Liver (tissue), 9 donors: ENCODE data around the gene ASB15. TPM values are rescaled to one million over a fixed set of nuclear protein-coding genes. Genes with fewer than 3 reads are reported as not detected.

Source experiments
- DNase-seq: peaks from one replicate; pipeline ENCODE4 v3.0.0-alpha.2; 2017; ENCODE audit warnings: low spot score
- H3K27ac ChIP-seq, 2 donors: one replicate each; pipeline ENCODE4 v1.7.0; 2013; ENCODE audit warnings: inconsistent platforms in 2 of 2, low read length in 2 of 2, control low read depth in 1 of 2, low read depth in 1 of 2, mild to moderate bottlenecking in 1 of 2
- H3K27me3 ChIP-seq, 4 donors: one replicate each; pipeline versions ENCODE4 v1.6.1 to v1.7.0; 2013; ENCODE audit warnings: low read length in 3 of 4, inconsistent platforms in 1 of 4, mild to moderate bottlenecking in 1 of 4, moderate library complexity in 1 of 4; ENCODE audit not compliant: control insufficient read depth in 4 of 4, insufficient read depth in 4 of 4
- H3K36me3 ChIP-seq, 4 donors: one replicate each; pipeline versions ENCODE4 v1.6.1 to v1.7.0; 2013; ENCODE audit warnings: low read length in 3 of 4, mild to moderate bottlenecking in 3 of 4, low read depth in 1 of 4, moderate library complexity in 1 of 4; ENCODE audit not compliant: control insufficient read depth in 4 of 4, insufficient read depth in 3 of 4
- H3K4me1 ChIP-seq, 4 donors: one replicate each; pipeline versions ENCODE4 v1.6.1 to v1.7.0; 2013; ENCODE audit warnings: low read length in 3 of 4, mild to moderate bottlenecking in 3 of 4, moderate library complexity in 1 of 4; ENCODE audit not compliant: control insufficient read depth in 4 of 4, insufficient read depth in 4 of 4
- H3K4me3 ChIP-seq, 3 donors: one replicate each; pipeline versions ENCODE4 v1.6.1 to v1.7.0; 2013; ENCODE audit warnings: low read length in 3 of 3, control low read depth in 1 of 3, low read depth in 1 of 3, mild to moderate bottlenecking in 1 of 3
- H3K9ac ChIP-seq, 2 donors: one replicate each; pipeline ENCODE4 v1.7.0; 2013; ENCODE audit warnings: low read length in 2 of 2, mild to moderate bottlenecking in 2 of 2, moderate library complexity in 2 of 2, control low read depth in 1 of 2, low read depth in 1 of 2
- H3K9me3 ChIP-seq, 4 donors: one replicate each; pipeline versions ENCODE4 v1.6.1 to v1.7.0; 2013; ENCODE audit warnings: low read length in 3 of 4; ENCODE audit not compliant: control insufficient read depth in 4 of 4
- ATF3 ChIP-seq: IDR thresholded peaks from 2 replicates; pipeline ENCODE4 v1.6.1; 2016; ENCODE audit warnings: antibody characterized with exemption
- CTCF ChIP-seq: fragments of 150-350 bp; IDR thresholded peaks from 2 replicates; pipeline ENCODE4 v1.5.1; 2017; ENCODE audit warnings: improper control_type of control experiment, low read depth, low read length; ENCODE audit not compliant: missing input control
- EGR1 ChIP-seq, 2 donors: IDR thresholded peaks; 2 replicates each; pipeline ENCODE4 v1.6.1; 2016 to 2018; ENCODE audit warnings: antibody characterized with exemption in 2 of 2, low read depth in 2 of 2
- FOXA1 ChIP-seq: IDR thresholded peaks from 2 replicates; pipeline ENCODE4 v1.6.1; 2016; ENCODE audit warnings: antibody characterized with exemption
- FOXA2 ChIP-seq: IDR thresholded peaks from 2 replicates; pipeline ENCODE4 v1.6.1; 2016; ENCODE audit warnings: antibody characterized with exemption
- GABPA ChIP-seq, 2 donors: IDR thresholded peaks in 1 of 2; conservative IDR thresholded peaks in 1 of 2; 2 replicates each; pipeline ENCODE4 v1.6.1; 2016; ENCODE audit warnings: antibody characterized with exemption in 2 of 2, mild to moderate bottlenecking in 1 of 2, moderate library complexity in 1 of 2
- HNF4A ChIP-seq, 2 donors: conservative IDR thresholded peaks; 2 replicates each; pipeline ENCODE4 v1.6.1; 2016; ENCODE audit warnings: antibody characterized with exemption in 2 of 2, mild to moderate bottlenecking in 2 of 2
- HNF4G ChIP-seq: IDR thresholded peaks from 2 replicates; pipeline ENCODE4 v1.6.1; 2016; ENCODE audit warnings: antibody characterized with exemption
- JUND ChIP-seq, 2 donors: IDR thresholded peaks; 2 replicates each; pipeline ENCODE4 v1.6.1; 2016; ENCODE audit warnings: antibody characterized with exemption in 2 of 2
- MAX ChIP-seq: IDR thresholded peaks from 2 replicates; pipeline ENCODE4 v1.6.1; 2016; ENCODE audit warnings: antibody characterized with exemption
- NR2F2 ChIP-seq: IDR thresholded peaks from 2 replicates; pipeline ENCODE4 v1.6.1; 2016; ENCODE audit warnings: antibody characterized with exemption
- RAD21 ChIP-seq, 2 donors: IDR thresholded peaks; 2 replicates each; pipeline ENCODE4 v1.6.1; 2016; ENCODE audit warnings: antibody characterized with exemption in 2 of 2, mild to moderate bottlenecking in 2 of 2
- REST ChIP-seq: IDR thresholded peaks from 2 replicates; pipeline ENCODE4 v1.6.1; 2016; ENCODE audit warnings: antibody characterized with exemption, mild to moderate bottlenecking
- RXRA ChIP-seq, 2 donors: IDR thresholded peaks; 2 replicates each; pipeline ENCODE4 v1.6.1; 2017 to 2018; ENCODE audit warnings: antibody characterized with exemption in 2 of 2, mild to moderate bottlenecking in 1 of 2
- SP1 ChIP-seq: IDR thresholded peaks from 2 replicates; pipeline ENCODE4 v1.6.1; 2018; ENCODE audit warnings: antibody characterized with exemption, mild to moderate bottlenecking
- TAF1 ChIP-seq: conservative IDR thresholded peaks from 2 replicates; pipeline ENCODE4 v1.6.1; 2016; ENCODE audit warnings: antibody characterized with exemption, mild to moderate bottlenecking
- YY1 ChIP-seq: IDR thresholded peaks from 2 replicates; pipeline ENCODE4 v1.6.1; 2016; ENCODE audit warnings: antibody characterized with exemption, mild to moderate bottlenecking
- ZBTB33 ChIP-seq: IDR thresholded peaks from 2 replicates; pipeline ENCODE4 v1.6.1; 2016; ENCODE audit warnings: antibody characterized with exemption
- WGBS: extraction: QIAGEN DNeasy Blood & Tissue Kit; methylation state at CpG from one replicate; pipeline ENCODE4 v1.1.7; 2013; 5-methylcytosine and 5-hydroxymethylcytosine counted together
- polyA plus RNA-seq, 2 donors: library from polyadenylated mRNA; stranded (reverse) in 1 of 2; unstranded in 1 of 2; fragments of 200-250 nt in 1 of 2; fragments of >200 nt in 1 of 2; fragmentation: Nextera tagmentation in 1 of 2; extraction: Ambion mirVana in 1 of 2; gene quantifications; one replicate each; pipeline versions ENCODE4 v1.2.1 to v1.2.3, GENCODE V29; 2013 to 2015
- total RNA-seq, 2 donors: library from RNA; depleted of rRNA; stranded (reverse); fragments of >200 nt; gene quantifications; one replicate each; pipeline ENCODE4 v1.2.3, GENCODE V29; 2014
- donor health status: healthy.
- donor health status: healthy.
- donor health status: healthy.
- donor health status: healthy.
- donor health status: healthy.

Gene ASB15
- total and polyA plus RNA-seq, 4 donors = not detected

GRCh38 chr7:123650595-123650994 is 49.0 kb downstream of the ASB15 start:
- Histone ChIP-seq H3K27me3 (no peaks in the 10 kb centered on the region), H3K9me3 (no peaks in the 10 kb centered on the region), H3K4me3 (no peak overlapping the region), H3K4me1 (peaks cover 0 to 5% (median 0%) of the 10 kb centered on the region in 4 donors), H3K9ac (no peak overlapping the region), H3K36me3 (no peaks in the 10 kb centered on the region), H3K27ac (no peak overlapping the region)
- TF ChIP-seq RXRA (IDR thresholded peaks at IDR 0.05) (no peak), EGR1 (IDR thresholded peaks at IDR 0.05; ENCODE audit: low read depth in 2 of 2) (no peak), HNF4A (conservative IDR thresholded peaks at IDR 0.05) (no peak), JUND (IDR thresholded peaks at IDR 0.05) (no peak), NR2F2 (no peak)
- DNase-seq = no peak
- 83% methylated on average over 2 of the region's 2 CpGs for WGBS

- Histone ChIP-seq H3K9me3 (no peaks in the 10 kb centered on the region), H3K27ac (no peak overlapping the region), H3K9ac (no peak overlapping the region), H3K4me1 (no peaks in the 10 kb centered on the region), H3K4me3 (no peak overlapping the region), H3K27me3 (no peaks in the 10 kb centered on the region), H3K36me3 (no peaks in the 10 kb centered on the region)
- TF ChIP-seq SP1 = no peak
- TF ChIP-seq GABPA (IDR thresholded peaks at IDR 0.05 in 1 of 2, conservative IDR thresholded peaks at IDR 0.05 in 1 of 2) = no peak
- TF ChIP-seq EGR1 (IDR thresholded peaks at IDR 0.05; ENCODE audit: low read depth in 2 of 2) = no peak
- no peak for TF ChIP-seq RXRA (IDR thresholded peaks at IDR 0.05)
- TF ChIP-seq NR2F2 = no peak
- TF ChIP-seq RAD21 (IDR thresholded peaks at IDR 0.05) = no peak
- TF ChIP-seq ZBTB33 = no peak
- TF ChIP-seq YY1 = no peak
- no peak for TF ChIP-seq REST
- TF ChIP-seq FOXA2 = no peak
- no peak for TF ChIP-seq ATF3
- TF ChIP-seq JUND (IDR thresholded peaks at IDR 0.05) = no peak
- no peak for TF ChIP-seq HNF4G
- no peak for TF ChIP-seq FOXA1
- TF ChIP-seq TAF1 = no peak
- TF ChIP-seq CTCF = no peak
- no peak for TF ChIP-seq MAX
- TF ChIP-seq HNF4A (conservative IDR thresholded peaks at IDR 0.05) = no peak
- WGBS = 99% methylated on average over 1 of the region's 1 CpG
- DNase-seq = no peak
Observed at GRCh38 chr7:123652406-123652805, 50.8 kb downstream of the ASB15 start.
